ENCODE results near the gene PKM. TPM values are rescaled to one million over a fixed set of nuclear protein-coding genes. Genes with fewer than 3 reads are reported as not detected.
A peak's percentile ranks its signal among the peaks of the same experiment; 100 is the strongest.
"Not testable (repeated sequence)": the region's sequence is repeated elsewhere in the genome, so short reads cannot be mapped to it uniquely, and the experiment has no call there.

PKM gene
- 2,347 and 2,391 TPM in 2 replicates for total RNA-seq

- peak; percentile 93 for DNase-seq (ENCODE audit: low spot score)
- Mint-ChIP-seq H3K27ac (peak within 1 kb of the TSS; percentile 100), H3K4me1 (ENCODE audit: low read depth) (peaks cover 28% of the 10 kb centered on the region), H3K27me3 (ENCODE audit: low read depth) (no peaks in the 10 kb centered on the region), H3K9me3 (no peaks in the 10 kb centered on the region), H3K4me3 (ENCODE audit: low read depth) (peak within 1 kb of the TSS; percentile 99), H3K36me3 (ENCODE audit: low read depth) (peaks cover 39% of the 10 kb centered on the region)
- intact Hi-C loops (cut with micrococcal nuclease): no loop called here
These were observed at the start of gene PKM for GRCh38 chr15:72231066-72231832. Gene PKM (minus strand): TSS chr15:72231190. CDS start chr15:72219097, 12,093 bp downstream.

GRCh38 chr15:72280751-72281150 is 49.8 kb upstream of the PKM start:
- H3K9me3 Mint-ChIP-seq: no peaks in the 10 kb centered on the region
- H3K27me3 Mint-ChIP-seq (ENCODE audit: low read depth): peaks cover 4% of the 10 kb centered on the region
- H3K27ac Mint-ChIP-seq: no peak overlapping the region
- no peaks in the 10 kb centered on the region for H3K36me3 Mint-ChIP-seq (ENCODE audit: low read depth)
- no peak for DNase-seq (ENCODE audit: low spot score)
- intact Hi-C loops (cut with micrococcal nuclease): no loop called here
- H3K4me3 Mint-ChIP-seq (ENCODE audit: low read depth): no peak overlapping the region
- no peaks in the 10 kb centered on the region for H3K4me1 Mint-ChIP-seq (ENCODE audit: low read depth)

GRCh38 chr15:72278737-72279136 is 47.7 kb upstream of the PKM start:
- Mint-ChIP-seq H3K4me1 (ENCODE audit: low read depth) (peaks cover 2% of the 10 kb centered on the region), H3K36me3 (ENCODE audit: low read depth) (no peaks in the 10 kb centered on the region), H3K9me3 (no peaks in the 10 kb centered on the region), H3K4me3 (ENCODE audit: low read depth) (no peak overlapping the region), H3K27me3 (ENCODE audit: low read depth) (peaks cover 7% of the 10 kb centered on the region), H3K27ac (no peak overlapping the region)
- no peak for DNase-seq (ENCODE audit: low spot score)
- intact Hi-C loops (cut with micrococcal nuclease): no loop called here

- Mint-ChIP-seq H3K4me3 (ENCODE audit: low read depth) (no peak overlapping the region), H3K9me3 (no peaks in the 10 kb centered on the region), H3K27me3 (ENCODE audit: low read depth) (peaks cover 6% of the 10 kb centered on the region), H3K4me1 (ENCODE audit: low read depth) (peaks cover 18% of the 10 kb centered on the region), H3K36me3 (ENCODE audit: low read depth) (no peaks in the 10 kb centered on the region), H3K27ac (no peak overlapping the region)
- intact Hi-C loops (cut with micrococcal nuclease): no loop called here
- DNase-seq (ENCODE audit: low spot score): no peak
These were observed 45.3 kb upstream of the PKM start for GRCh38 chr15:72276326-72276700.

GRCh38 chr15:72275635-72276325 is 44.8 kb upstream of the PKM start:
- H3K9me3 Mint-ChIP-seq; H3K4me3 Mint-ChIP-seq (ENCODE audit: low read depth); H3K27ac Mint-ChIP-seq; DNase-seq (ENCODE audit: low spot score); intact Hi-C loops (cut with micrococcal nuclease); H3K27me3 Mint-ChIP-seq (ENCODE audit: low read depth); H3K36me3 Mint-ChIP-seq (ENCODE audit: low read depth): not testable (repeated sequence)
- peaks cover 23% of the 10 kb centered on the region for H3K4me1 Mint-ChIP-seq (ENCODE audit: low read depth)

- Mint-ChIP-seq H3K27ac (peak overlapping the region; percentile 76), H3K4me1 (ENCODE audit: low read depth) (peaks cover 32% of the 10 kb centered on the region), H3K36me3 (ENCODE audit: low read depth) (peaks cover 22% of the 10 kb centered on the region), H3K4me3 (ENCODE audit: low read depth) (peak overlapping the region; percentile 86), H3K9me3 (no peaks in the 10 kb centered on the region), H3K27me3 (ENCODE audit: low read depth) (peaks cover 6% of the 10 kb centered on the region)
- intact Hi-C loops (cut with micrococcal nuclease): loop anchor here (1.0 to 5.0 kb wide), 6 partner anchors 41 to 199 kb away; partner anchors contain the start of genes ARIH1, HEXA, MYO9A and SENP8
- DNase-seq (ENCODE audit: low spot score): no peak
These were observed 42.0 kb upstream of the PKM start for GRCh38 chr15:72272997-72273352.

GRCh38 chr15:72272213-72272996 is 41.4 kb upstream of the PKM start, which contains the start of gene PARP6:
Gene PARP6 (minus strand): TSS chr15:72272554. CDS start chr15:72267477, 5,077 bp downstream.
- no peaks in the 10 kb centered on the region for H3K9me3 Mint-ChIP-seq
- H3K27ac Mint-ChIP-seq: peak within 1 kb of the TSS; percentile 84
- peak within 1 kb of the TSS; percentile 93 for H3K4me3 Mint-ChIP-seq (ENCODE audit: low read depth)
- peaks cover 32% of the 10 kb centered on the region for H3K4me1 Mint-ChIP-seq (ENCODE audit: low read depth)
- intact Hi-C loops (cut with micrococcal nuclease): loop anchor here (1.0 to 5.0 kb wide), 5 partner anchors 40 to 200 kb away; partner anchors contain the start of genes ARIH1, HEXA, MYO9A and SENP8
- H3K27me3 Mint-ChIP-seq (ENCODE audit: low read depth): peaks cover 6% of the 10 kb centered on the region
- peak; percentile 99 for DNase-seq (ENCODE audit: low spot score)
- peaks cover 25% of the 10 kb centered on the region for H3K36me3 Mint-ChIP-seq (ENCODE audit: low read depth)

GRCh38 chr15:72271895-72272212 is 40.9 kb upstream of the PKM start:
- H3K4me1 Mint-ChIP-seq (ENCODE audit: low read depth): peaks cover 32% of the 10 kb centered on the region
- H3K27ac Mint-ChIP-seq: peak overlapping the region; percentile 84
- peaks cover 31% of the 10 kb centered on the region for H3K36me3 Mint-ChIP-seq (ENCODE audit: low read depth)
- DNase-seq (ENCODE audit: low spot score): no peak
- H3K27me3 Mint-ChIP-seq (ENCODE audit: low read depth): peaks cover 6% of the 10 kb centered on the region
- H3K4me3 Mint-ChIP-seq (ENCODE audit: low read depth): peak overlapping the region; percentile 93
- no peaks in the 10 kb centered on the region for H3K9me3 Mint-ChIP-seq
- intact Hi-C loops (cut with micrococcal nuclease): loop anchor here (1.0 to 5.0 kb wide), 5 partner anchors 40 to 200 kb away; partner anchors contain the start of genes ARIH1, HEXA, MYO9A and SENP8

- Mint-ChIP-seq H3K36me3 (ENCODE audit: low read depth) (peaks cover 37% of the 10 kb centered on the region), H3K4me3 (ENCODE audit: low read depth) (peak overlapping the region; percentile 93), H3K4me1 (ENCODE audit: low read depth) (peaks cover 32% of the 10 kb centered on the region), H3K27me3 (ENCODE audit: low read depth) (peaks cover 6% of the 10 kb centered on the region), H3K27ac (peak overlapping the region; percentile 4), H3K9me3 (no peaks in the 10 kb centered on the region)
- no peak for DNase-seq (ENCODE audit: low spot score)
- intact Hi-C loops (cut with micrococcal nuclease): loop anchor here (5.0 kb wide), 2 partner anchors 106 to 201 kb away; partner anchors contain the start of genes ARIH1 and HEXA
These were observed 40.2 kb upstream of the PKM start for GRCh38 chr15:72271221-72271620.

- Mint-ChIP-seq H3K4me1 (ENCODE audit: low read depth) (peaks cover 32% of the 10 kb centered on the region), H3K4me3 (ENCODE audit: low read depth) (no peak overlapping the region), H3K36me3 (ENCODE audit: low read depth) (peaks cover 51% of the 10 kb centered on the region), H3K9me3 (no peaks in the 10 kb centered on the region), H3K27ac (no peak overlapping the region), H3K27me3 (ENCODE audit: low read depth) (no peaks in the 10 kb centered on the region)
- intact Hi-C loops (cut with micrococcal nuclease): loop anchor here (5.0 kb wide), 2 partner anchors 108 to 203 kb away; partner anchors contain the start of genes ARIH1 and HEXA
- DNase-seq (ENCODE audit: low spot score): no peak
These were observed 38.7 kb upstream of the PKM start for GRCh38 chr15:72269739-72270138.

- Mint-ChIP-seq H3K36me3 (ENCODE audit: low read depth) (peaks cover 86% of the 10 kb centered on the region), H3K4me3 (ENCODE audit: low read depth) (no peak overlapping the region), H3K9me3 (no peaks in the 10 kb centered on the region), H3K27me3 (ENCODE audit: low read depth) (no peaks in the 10 kb centered on the region), H3K4me1 (ENCODE audit: low read depth) (peaks cover 24% of the 10 kb centered on the region), H3K27ac (no peak overlapping the region)
- intact Hi-C loops (cut with micrococcal nuclease): no loop called here
- no peak for DNase-seq (ENCODE audit: low spot score)
These were observed 34.0 kb upstream of the PKM start for GRCh38 chr15:72265031-72265430.

- peaks cover 15% of the 10 kb centered on the region for H3K4me1 Mint-ChIP-seq (ENCODE audit: low read depth)
- H3K36me3 Mint-ChIP-seq (ENCODE audit: low read depth): peaks cover 75% of the 10 kb centered on the region
- intact Hi-C loops (cut with micrococcal nuclease): no loop called here
- H3K27me3 Mint-ChIP-seq (ENCODE audit: low read depth): no peaks in the 10 kb centered on the region
- no peak overlapping the region for H3K4me3 Mint-ChIP-seq (ENCODE audit: low read depth)
- DNase-seq (ENCODE audit: low spot score): no peak
- no peak overlapping the region for H3K27ac Mint-ChIP-seq
- no peaks in the 10 kb centered on the region for H3K9me3 Mint-ChIP-seq
These were observed 21.8 kb upstream of the PKM start for GRCh38 chr15:72252663-72253299.

All from activated T-helper 2 cell treated with anti-CD3 and anti-CD28 coated beads, Interferon-gamma antibody, Interleukin-2, Interleukin-4, amounts not matched to agents 10 μg/mL and 5 μg/mL and 100 μg/mL, durations not matched to agents 14 hours and 24 hours and 36 hours (primary cell).